ENCODE data around the gene GLP2R. TPM values are rescaled to one million over a fixed set of nuclear protein-coding genes. Genes with fewer than 3 reads are reported as not detected.

Gene GLP2R
- total and polyA plus RNA-seq, 2 of the 8 experiments (the other 6 are each of a cell fraction or from before 2014, with no cell fraction given) = not detected

GRCh38 chr17:9818760-9819159 is 7.0 kb upstream of the GLP2R start:
- no peak overlapping the region for H3K56ac ChIP-seq (replicated peaks; ENCODE audit: insufficient read length, low read depth, low read length)
- no peak overlapping the region for H2BK20ac ChIP-seq (ENCODE audit: low read length)
- H3K9ac ChIP-seq (replicated peaks in 1 of 4; ENCODE audit: extremely low read depth in 1 of 4, low read depth in 3 of 4, low read length in 3 of 4) = no peak overlapping the region
- no peak overlapping the region for H2BK15ac ChIP-seq (ENCODE audit: low read length)
- no peak overlapping the region for H2BK12ac ChIP-seq (ENCODE audit: low read depth, low read length)
- H4K5ac ChIP-seq (ENCODE audit: insufficient read length, low read depth, low read length) = no peak overlapping the region
- no peak overlapping the region for H3K18ac ChIP-seq (ENCODE audit: extremely low read depth, low read length)
- H3K27ac ChIP-seq (ENCODE audit: low read depth, low read length) = no peak overlapping the region
- no peak for TF ChIP-seq SIRT6 (IDR thresholded peaks at IDR 0.05; ENCODE audit: low read length)
- no peak for TF ChIP-seq POLR2A (IDR thresholded peaks at IDR 0.05; ENCODE audit: control extremely low read depth in 1 of 2, low read depth in 2 of 2, low read length in 2 of 2)
- no peak for TF ChIP-seq CTBP2 (IDR thresholded peaks at IDR 0.05; ENCODE audit: borderline replicate concordance, insufficient read depth, insufficient read length, low read length)
- TF ChIP-seq SIX5 (IDR thresholded peaks at IDR 0.05; ENCODE audit: low read depth, low read length) = no peak
- H3K79me2 ChIP-seq (ENCODE audit: control insufficient read depth in 1 of 2, insufficient read depth in 2 of 2, low read length in 2 of 2) = no peaks in the 10 kb centered on the region
- H2BK120ac ChIP-seq (replicated peaks; ENCODE audit: low read depth, low read length) = no peak overlapping the region
- CTCF ChIA-PET (ENCODE audit: partially characterized antibody) = interaction anchor here (1.0 to 1.5 kb wide), 2 partner anchors 13 to 74 kb away, joined by 3 to 4 read pairs; no protein-coding TSS in a partner anchor
- DNase-seq (ENCODE audit: low read depth in 1 of 2, low spot score in 2 of 2) (no peak), FAIRE-seq (no peak)
- no peak overlapping the region for H3K14ac ChIP-seq (ENCODE audit: insufficient read length)
- no peaks in the 10 kb centered on the region for H3K9me3 ChIP-seq (ENCODE audit: insufficient read depth in 2 of 2, low read depth in 1 of 2, low read length in 1 of 2)
- no peak overlapping the region for H4K8ac ChIP-seq (ENCODE audit: extremely low read depth, insufficient read depth, low read length)
- no peak overlapping the region for H3K23ac ChIP-seq (ENCODE audit: insufficient read length)
- no peaks in the 10 kb centered on the region for H3K4me1 ChIP-seq (replicated peaks in 1 of 4; ENCODE audit: control insufficient read depth in 3 of 4, insufficient read depth in 4 of 4, low read length in 3 of 4)
- no peak overlapping the region for H3K4ac ChIP-seq (replicated peaks; ENCODE audit: insufficient read length, low read depth, low read length)
- no peak overlapping the region for H2AK5ac ChIP-seq (ENCODE audit: low read depth, low read length)
- WGBS, 2 experiments (ENCODE audit: extremely low coverage in 1 of 2, insufficient coverage in 1 of 2, insufficient read length in 1 of 2, insufficient replicate concordance in 2 of 2, low coverage in 1 of 2, low lambda C conversion rate in 2 of 2, missing lambda C conversion rate in 1 of 2) = 63% methylated on average over 4 of the region's 4 CpGs; no CpG with 5 or more reads in 1 of the 2 experiments
- H3K36me3 ChIP-seq (ENCODE audit: control insufficient read depth in 2 of 4, insufficient read depth in 4 of 4, low read length in 3 of 4) = no peaks in the 10 kb centered on the region
- peaks cover 0 to 2% of the 10 kb centered on the region in 2 experiments for H4K20me1 ChIP-seq (replicated peaks in 1 of 2; ENCODE audit: control insufficient read depth in 1 of 2, insufficient read depth in 2 of 2, low read length in 2 of 2)
- H3K79me1 ChIP-seq (ENCODE audit: low read depth, low read length) = no peaks in the 10 kb centered on the region
- no peak overlapping the region for H3K4me3 ChIP-seq (ENCODE audit: extremely low read depth in 1 of 4, insufficient read depth in 2 of 4, low read depth in 3 of 4, low read length in 4 of 4)
- no peaks in the 10 kb centered on the region for H3K27me3 ChIP-seq (replicated peaks in 1 of 4; ENCODE audit: control insufficient read depth in 3 of 4, extremely low read depth in 1 of 4, insufficient read depth in 3 of 4, low read length in 3 of 4)
- H4K91ac ChIP-seq (replicated peaks; ENCODE audit: insufficient read length, low read length) = no peak overlapping the region
- no peak overlapping the region for H2BK5ac ChIP-seq (ENCODE audit: low read depth, low read length)
- POLR2A ChIA-PET (ENCODE audit: partially characterized antibody) = no interaction called here
- no peak overlapping the region for H3K4me2 ChIP-seq (ENCODE audit: insufficient read depth in 1 of 2, low read depth in 2 of 2, low read length in 2 of 2)
- H3K23me2 ChIP-seq (ENCODE audit: low read depth, low read length) = peaks cover 4% of the 10 kb centered on the region; the same call in 1 of the 2 replicates
- no peak overlapping the region for H2AFZ ChIP-seq (ENCODE audit: low read length)

Measured in H1 (cell line).